A549 (cell line): Measurements from ENCODE around the gene MAPK9. TPM values are rescaled to one million over a fixed set of nuclear protein-coding genes. Genes with fewer than 3 reads are reported as not detected.
A peak's percentile ranks its signal among the peaks of the same experiment; 100 is the strongest.
"Not testable (repeated sequence)": the region's sequence is repeated elsewhere in the genome, so short reads cannot be mapped to it uniquely, and the experiment has no call there.

Experiments used
- ATAC-seq, 2 experiments: fragments of 200-7000 bp in 1 of 2; fragments of >200 bp in 1 of 2; cut with Nextera tagmentation in 1 of 2; cut with Tn5 transposase in 1 of 2; 3 replicates each; pipeline versions ENCODE4 v1.8.0 to v1.9.1; 2018 to 2020; ENCODE audit warnings: mild to moderate bottlenecking in 1 of 2, moderate library complexity in 1 of 2
- CTCF ChIA-PET: fragments of 300-600 bp; sonication (Branson Sonifier 250); formaldehyde crosslinking; extraction: SDS; loops from one replicate; lab custom pipeline; 2021; ENCODE audit warnings: antibody characterized with exemption, inconsistent platforms; lab: Yijun Ruan, JAX
- POLR2A ChIA-PET: fragments of 350-600 bp; formaldehyde crosslinking; extraction: SDS; loops from one replicate; lab custom pipeline; 2021; ENCODE audit warnings: antibody characterized with exemption, inconsistent platforms; lab: Yijun Ruan, JAX
- DNase-seq, 2 experiments: peaks; one replicate each; pipeline versions ENCODE4 v3.0.0 to v3.0.0-alpha.2; 2011 to 2016; ENCODE audit warnings: low read depth in 1 of 2, low spot score in 1 of 2
- FAIRE-seq: peaks from 2 replicates; lab custom pipeline; 2011; peaks lifted over from hg19 to GRCh38; lab: Jason Lieb, UNC
- H3K27ac ChIP-seq, 2 experiments: fragments of >200 bp; sonication (Bioruptor Twin); formaldehyde crosslinking; 3 replicates each; pipeline ENCODE4 v1.5.1; 2016 to 2017
- H3K4me1 ChIP-seq: fragments of >200 bp; sonication (Bioruptor Twin); formaldehyde crosslinking; 3 replicates; pipeline ENCODE4 v1.6.1; 2016
- H3K4me2 ChIP-seq: fragments of >200 bp; sonication (Bioruptor Twin); formaldehyde crosslinking; 3 replicates; pipeline ENCODE4 v1.6.1; 2016
- H3K4me3 ChIP-seq: fragments of >200 bp; sonication (Bioruptor Twin); formaldehyde crosslinking; 3 replicates; pipeline ENCODE4 v1.5.1; 2016
- H3K9me3 ChIP-seq: fragments of >200 bp; sonication (Bioruptor Twin); formaldehyde crosslinking; 3 replicates; pipeline ENCODE4 v1.6.1; 2016
- BCL3 ChIP-seq: fragments of >200 bp; sonication (Bioruptor Twin); formaldehyde crosslinking; IDR thresholded peaks from 3 replicates; pipeline ENCODE4 v1.6.1; 2016
- CBX8 ChIP-seq: fragments of 200-600 bp; sonication (generic); IDR thresholded peaks from 2 replicates; pipeline ENCODE4 v1.6.1; 2016
- CTCF ChIP-seq: fragments of >200 bp; sonication (Bioruptor Twin); formaldehyde crosslinking; IDR thresholded peaks from 3 replicates; pipeline ENCODE4 v1.5.1; 2016
- E2F6 ChIP-seq: IDR thresholded peaks from 2 replicates; pipeline ENCODE4 v1.6.1; 2012; ENCODE audit warnings: low read depth, borderline replicate concordance
- EHF ChIP-seq: fragments of 250-450 bp; sonication (Bioruptor Pico); IDR thresholded peaks from 2 replicates; pipeline ENCODE4 v1.5.0; 2020; ENCODE audit warnings: mild to moderate bottlenecking
- EHMT2 ChIP-seq: fragments of 200-600 bp; sonication (generic); IDR thresholded peaks from 2 replicates; pipeline ENCODE4 v1.6.1; 2016; ENCODE audit warnings: antibody characterized with exemption, low read depth, mild to moderate bottlenecking, moderate library complexity
- FOSL2 ChIP-seq, 2 experiments: fragments of 450-650 bp in 1 of 2; fragments of >200 bp in 1 of 2; sonication (Bioruptor Twin) in 1 of 2; formaldehyde crosslinking; IDR thresholded peaks; 2 replicates each; pipeline versions ENCODE4 v1.5.0 to v1.6.1; 2016 to 2020; ENCODE audit warnings: mild to moderate bottlenecking in 1 of 2, moderate library complexity in 1 of 2
- FOXS1 ChIP-seq: fragments of 250-450 bp; sonication (Bioruptor Pico); IDR thresholded peaks from 2 replicates; pipeline ENCODE4 v1.5.0; 2020; ENCODE audit warnings: mild to moderate bottlenecking, moderate library complexity
- HOXA7 ChIP-seq: fragments of 250-450 bp; sonication (Bioruptor Pico); IDR thresholded peaks from 2 replicates; pipeline ENCODE4 v1.5.0; 2020; ENCODE audit warnings: mild to moderate bottlenecking, moderate library complexity
- MAFK ChIP-seq: fragments of 450-650 bp; IDR thresholded peaks from 2 replicates; pipeline ENCODE4 v1.6.1; 2014; ENCODE audit not compliant: partially characterized antibody
- MAZ ChIP-seq: fragments of 150-350 bp; IDR thresholded peaks from 2 replicates; pipeline ENCODE4 v1.6.1; 2014; ENCODE audit warnings: antibody characterized with exemption, low read depth, low read length, borderline replicate concordance
- MYC ChIP-seq: IDR thresholded peaks from 2 replicates; pipeline ENCODE4 v1.6.1; 2012; ENCODE audit warnings: mild to moderate bottlenecking, inconsistent platforms, low read length, improper control_type of control experiment, borderline replicate concordance
- NR3C1 ChIP-seq: fragments of >200 bp; sonication (Bioruptor Twin); formaldehyde crosslinking; IDR thresholded peaks from 3 replicates; pipeline ENCODE4 v1.6.1; 2017
- POLR2A ChIP-seq: IDR thresholded peaks from 2 replicates; pipeline ENCODE4 v1.6.1; 2012; ENCODE audit warnings: mild to moderate bottlenecking, low read length
- RAD21 ChIP-seq, 2 experiments: fragments of >200 bp in 1 of 2; sonication (Bioruptor Twin) in 1 of 2; formaldehyde crosslinking in 1 of 2; IDR thresholded peaks in 1 of 2; conservative IDR thresholded peaks in 1 of 2; 2 replicates in 1 of 2; 3 replicates in 1 of 2; pipeline ENCODE4 v1.6.1; 2012 to 2018; ENCODE audit warnings: inconsistent platforms in 1 of 2
- RCOR1 ChIP-seq: fragments of 150-350 bp; IDR thresholded peaks from 2 replicates; pipeline ENCODE4 v1.6.1; 2014; ENCODE audit warnings: antibody characterized with exemption, low read length, low read depth
- RFX5 ChIP-seq: fragments of 450-650 bp; IDR thresholded peaks from 2 replicates; pipeline ENCODE4 v1.7.1; 2014; ENCODE audit warnings: antibody characterized with exemption, mild to moderate bottlenecking, moderate library complexity
- SMC3 ChIP-seq: fragments of >200 bp; sonication (Bioruptor Twin); formaldehyde crosslinking; IDR thresholded peaks from 3 replicates; pipeline ENCODE4 v1.6.1; 2018; ENCODE audit warnings: inconsistent platforms
- TFCP2L1 ChIP-seq: fragments of 250-450 bp; sonication (Bioruptor Pico); IDR thresholded peaks from 2 replicates; pipeline ENCODE4 v1.5.0; 2021; ENCODE audit warnings: mild to moderate bottlenecking
- ZNF302 ChIP-seq: fragments of 250-450 bp; sonication (Bioruptor Pico); IDR thresholded peaks from 2 replicates; pipeline ENCODE4 v1.9.0; 2021; ENCODE audit warnings: inconsistent platforms, mild to moderate bottlenecking, moderate library complexity
- WGBS: methylation state at CpG from one replicate; pipeline ENCODE4 v1.1.6; 2017; ENCODE audit errors: missing lambda C conversion rate; 5-methylcytosine and 5-hydroxymethylcytosine counted together
- polyA plus RNA-seq, 4 experiments: library from polyadenylated mRNA; depleted of rRNA in 3 of 4; stranded (reverse); fragments of >200 nt; fragmentation: RNase III in 1 of 4; extraction: RNeasy Plus Mini Kit Qiagen cat#74134 plus additional on column Dnase treatment in 1 of 4; gene quantifications; 2 replicates in 3 of 4; 3 replicates in 1 of 4; pipeline ENCODE4 v1.2.3, GENCODE V29; 2011 to 2017

Gene MAPK9
- polyA plus RNA-seq, 2 of the 4 experiments (the other 2 are of a cell fraction), result 36.6 to 66.9 TPM

GRCh38 chr5:180210961-180211760, 80.7 kb downstream of the MAPK9 start:
- 81% methylated on average over 15 of the region's 16 CpGs for WGBS
- H3K27ac ChIP-seq, result no peak overlapping the region
- CTCF ChIA-PET, result interaction anchor here (0.7 to 5.5 kb wide), 9 partner anchors 11 to 280 kb away, joined by 3 to 32 read pairs (median 4); no protein-coding TSS in a partner anchor
- 0 out of 3 replicates have a peak, but pooled peaks cover 3% of the 10 kb centered on the region for H3K4me1 ChIP-seq
- H3K4me3 ChIP-seq, result no peak overlapping the region
- FAIRE-seq (no peak), ATAC-seq (no peak), DNase-seq (no peak)
- H3K4me2 ChIP-seq, result no peak overlapping the region
- no peak for TF ChIP-seq E2F6
- no peak for TF ChIP-seq TFCP2L1 (CRISPR knock-in tag)
- no peak for TF ChIP-seq FOXS1 (CRISPR knock-in tag)
- TF ChIP-seq POLR2A, result no peak
- TF ChIP-seq RCOR1, result no peak
- TF ChIP-seq ZNF302 (CRISPR knock-in tag), result no peak
- TF ChIP-seq, all 56 proteins: peak for 0
- POLR2A ChIA-PET, result no interaction called here
- no peaks in the 10 kb centered on the region for H3K9me3 ChIP-seq

- H3K4me1 ChIP-seq, ATAC-seq, POLR2A ChIA-PET, H3K27ac ChIP-seq: not testable (repeated sequence)
- WGBS, result 85% methylated on average over 12 of the region's 12 CpGs
- peak; percentile 45 for TF ChIP-seq MAFK
- TF ChIP-seq, all 56 proteins: peak for 1; not testable (repeated sequence) for 55
- FAIRE-seq, H3K4me2 ChIP-seq, DNase-seq, H3K9me3 ChIP-seq, H3K4me3 ChIP-seq: not testable (repeated sequence)
- CTCF ChIA-PET, result interaction anchor here (0.6 to 5.5 kb wide), 14 partner anchors 12 to 485 kb away, joined by 3 to 32 read pairs (median 5); no protein-coding TSS in a partner anchor
Observed at GRCh38 chr5:180210077-180210476, 81.8 kb downstream of the MAPK9 start.

GRCh38 chr5:180209137-180209581, 82.7 kb downstream of the MAPK9 start, which contains the start of gene RASGEF1C:
Gene RASGEF1C (minus strand): TSS chr5:180209211. CDS start chr5:180138052, 71,159 bp downstream.
- no peak for TF ChIP-seq BCL3
- TF ChIP-seq SMC3, result peak; percentile 61
- TF ChIP-seq EHF, result no peak
- TF ChIP-seq CBX8, result no peak
- no peak for TF ChIP-seq RFX5
- peak; percentile 81 for TF ChIP-seq CTCF
- no peak for TF ChIP-seq MYC
- TF ChIP-seq FOSL2 (IDR thresholded peaks at IDR 0.05), result no peak
- TF ChIP-seq FOSL2 (CRISPR knock-in tag; IDR thresholded peaks at IDR 0.05), result no peak
- no peak for TF ChIP-seq POLR2A
- no peak for TF ChIP-seq NR3C1
- no peak for TF ChIP-seq HOXA7 (CRISPR knock-in tag)
- no peak for TF ChIP-seq MAFK
- no peak for TF ChIP-seq EHMT2
- TF ChIP-seq RAD21 (conservative IDR thresholded peaks at IDR 0.05 in 1 of 2, IDR thresholded peaks at IDR 0.05 in 1 of 2), result peak in 1 of 2 experiments; percentile 23; a peak in 2 of 5 replicates
- TF ChIP-seq MAZ, result no peak
- no peak for TF ChIP-seq RCOR1
- H3K4me2 ChIP-seq, result peak within 1 kb of the TSS; percentile 90
- ATAC-seq (peak; percentile 88 to 90), DNase-seq (peak; percentile 70 to 76), FAIRE-seq (no peak)
- no peaks in the 10 kb centered on the region for H3K9me3 ChIP-seq
- ChIA-PET CTCF (interaction anchor here (0.6 to 5.5 kb wide), 33 partner anchors 9 to 486 kb away, joined by 3 to 32 read pairs (median 4); no protein-coding TSS in a partner anchor), POLR2A (no interaction called here)
- 0 out of 3 replicates have a peak, but pooled peaks cover 3% of the 10 kb centered on the region for H3K4me1 ChIP-seq
- peak within 1 kb of the TSS; percentile 61 for H3K4me3 ChIP-seq
- peak within 1 kb of the TSS; percentile 59 to 91 for H3K27ac ChIP-seq
- 30% methylated on average over 4 of the region's 55 CpGs for WGBS
